Fibroblast of skin of left biceps (primary cell): ENCODE results near the gene PCGF1.
A peak's percentile ranks its signal among the peaks of the same experiment; 100 is the strongest.
"Not testable (repeated sequence)": the region's sequence is repeated elsewhere in the genome, so short reads cannot be mapped to it uniquely, and the experiment has no call there.

Source experiments
- DNase-seq, 2 experiments: peaks; one replicate each; pipeline ENCODE4 v3.0.0-alpha.2; 2013; ENCODE audit warnings: low read depth in 2 of 2

Gene PCGF1

DNA sequence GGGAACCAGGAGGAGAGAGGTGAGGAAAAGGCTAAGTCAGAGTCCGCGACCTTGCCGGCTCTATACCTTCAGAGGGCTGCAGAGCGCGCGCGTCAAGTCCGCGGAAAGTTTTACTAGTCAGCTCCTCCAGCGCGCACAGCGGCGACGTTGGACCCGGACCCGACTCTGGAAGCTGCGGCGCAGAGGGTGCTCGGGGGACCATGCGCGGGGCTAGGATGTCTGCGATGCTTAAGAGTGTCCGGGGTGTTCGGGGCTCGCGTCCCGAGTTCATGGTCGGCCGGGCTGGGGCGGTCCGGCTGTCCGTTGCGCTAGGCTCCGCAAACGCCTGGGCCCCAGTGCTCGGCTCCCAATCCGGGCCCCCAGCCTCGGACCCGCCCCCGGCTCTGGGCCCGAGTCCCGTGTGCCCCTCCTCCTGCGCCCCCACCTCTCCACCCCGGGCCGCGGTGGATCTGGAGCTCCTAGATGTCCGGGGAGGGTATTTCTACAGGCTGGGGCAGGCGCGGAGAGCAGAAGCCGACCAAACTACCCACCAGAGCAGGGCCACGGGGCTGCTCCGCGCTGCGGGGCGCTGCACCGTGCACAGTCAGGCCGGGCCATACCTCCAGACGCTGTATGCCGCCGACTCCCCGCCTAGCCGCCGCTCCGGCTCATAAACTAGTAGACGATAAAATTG is 8.1 kb downstream of the PCGF1 start, which contains the start of gene LBX2:
Gene LBX2 (minus strand): TSS at position 337 of the 673 bp plus-strand sequence. CDS start 66 bp downstream, at position 271.
- DNase-seq, result no peak

DNA sequence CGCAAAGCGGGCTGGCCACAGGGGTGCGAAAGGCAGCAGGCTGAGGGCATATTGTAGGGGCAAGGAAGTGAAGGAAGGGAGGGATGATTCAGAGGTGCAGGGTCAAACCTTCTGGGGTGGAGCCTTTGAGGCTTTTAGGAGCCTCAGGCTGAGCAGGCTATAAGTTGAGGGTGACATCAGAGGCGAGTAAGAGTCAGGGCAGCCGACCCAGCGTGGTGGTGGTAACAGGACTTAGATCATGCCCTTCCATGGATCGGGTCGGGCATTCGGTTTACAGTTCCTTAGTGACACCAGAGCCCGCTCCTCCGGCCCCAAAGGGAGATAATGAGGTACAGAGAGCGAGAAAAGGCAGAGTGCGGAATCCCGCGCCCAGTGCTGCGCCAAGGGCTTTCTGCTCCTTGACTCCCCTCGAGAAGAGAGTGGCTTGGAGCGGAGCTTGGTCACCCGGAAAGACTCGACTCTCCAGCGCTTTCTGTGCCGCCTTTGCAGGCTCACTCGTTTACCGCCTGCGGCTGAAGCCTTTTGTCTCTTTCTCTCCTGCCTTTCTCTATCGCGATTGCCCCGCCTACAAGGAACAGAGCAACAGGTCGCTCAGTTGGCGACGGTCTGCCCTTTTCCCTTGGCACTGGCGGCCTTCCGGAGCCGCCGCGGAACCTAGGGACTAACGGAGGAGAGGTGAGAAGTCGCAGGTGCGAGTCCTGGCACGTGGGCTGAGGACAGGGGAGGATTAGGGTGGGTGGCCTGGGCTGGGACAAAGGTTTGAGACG is 8.8 kb downstream of the PCGF1 start:
- no peak for DNase-seq

DNA sequence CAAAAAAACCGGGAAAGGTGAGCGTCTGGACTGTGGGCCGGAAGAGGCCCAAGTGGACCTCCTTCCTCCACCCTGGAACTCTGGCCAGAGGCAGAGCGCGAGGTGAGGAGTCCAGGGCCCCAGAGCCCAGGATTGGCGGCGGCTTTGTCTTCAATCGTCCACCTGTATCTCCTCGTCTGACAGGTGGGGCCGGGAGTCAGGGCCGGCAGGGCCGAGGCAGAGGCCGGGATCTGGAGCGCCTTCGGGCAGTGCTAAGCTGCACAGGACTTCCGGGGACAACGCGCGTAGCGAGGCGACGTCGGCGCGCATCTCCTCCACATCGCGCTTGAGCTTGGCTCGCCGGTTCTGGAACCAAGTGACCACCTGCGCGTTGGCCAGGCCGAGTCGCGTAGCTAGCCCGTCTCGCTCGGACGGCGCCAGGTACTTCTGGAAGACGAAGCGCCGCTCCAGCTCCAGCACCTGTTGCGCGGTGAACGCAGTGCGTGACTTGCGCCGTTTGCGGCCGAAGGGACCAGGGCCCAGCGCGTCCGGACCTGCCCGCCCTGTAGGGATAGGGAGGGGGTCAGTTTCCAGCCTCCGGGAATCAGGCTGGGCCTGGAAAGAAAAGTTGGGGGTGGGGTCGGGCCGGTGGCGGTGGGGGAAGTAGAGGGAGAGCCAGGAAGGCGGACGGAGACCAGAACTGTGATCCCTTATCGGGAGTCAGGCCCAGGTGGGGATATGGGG is 9.6 kb downstream of the PCGF1 start:
- DNase-seq, result no peak

DNA sequence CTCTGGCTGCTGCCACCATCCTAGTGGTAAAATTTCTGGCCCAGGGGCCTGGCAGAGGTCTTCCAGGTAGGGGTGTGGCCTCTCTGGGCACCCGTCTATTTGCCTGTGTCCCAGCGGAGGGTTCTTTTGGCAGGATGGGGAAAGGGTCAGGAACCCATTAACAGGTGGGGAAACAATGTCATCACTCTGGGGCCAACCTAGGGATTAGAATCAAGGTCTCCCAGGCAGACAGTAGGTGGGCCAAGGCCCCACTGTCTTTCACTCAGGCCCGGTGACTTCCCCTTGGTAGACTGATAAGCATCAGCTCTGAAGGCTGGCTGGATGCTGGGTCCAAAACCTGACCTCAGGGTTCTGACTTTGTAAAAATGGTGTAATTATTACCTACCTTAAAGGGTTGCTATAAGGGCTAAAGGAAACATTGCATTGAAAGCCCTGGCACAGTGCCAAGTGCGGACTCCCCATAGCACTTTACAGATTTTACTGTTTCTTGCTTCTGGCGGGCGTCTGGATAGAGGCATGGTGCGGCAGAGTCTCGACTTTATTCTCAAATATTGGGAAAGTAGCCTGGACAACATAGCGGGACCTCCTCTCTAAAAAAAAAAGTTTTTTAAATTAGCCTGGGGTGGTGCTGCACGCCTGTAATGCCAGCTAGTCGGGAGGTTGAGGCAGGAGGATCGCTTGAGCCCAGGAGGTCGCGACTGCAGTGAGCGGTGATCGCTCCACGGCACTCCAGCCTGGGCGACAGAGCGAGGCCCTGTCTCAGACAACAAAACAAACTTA is 10.3 kb downstream of the PCGF1 start:
- no peak for DNase-seq

DNA sequence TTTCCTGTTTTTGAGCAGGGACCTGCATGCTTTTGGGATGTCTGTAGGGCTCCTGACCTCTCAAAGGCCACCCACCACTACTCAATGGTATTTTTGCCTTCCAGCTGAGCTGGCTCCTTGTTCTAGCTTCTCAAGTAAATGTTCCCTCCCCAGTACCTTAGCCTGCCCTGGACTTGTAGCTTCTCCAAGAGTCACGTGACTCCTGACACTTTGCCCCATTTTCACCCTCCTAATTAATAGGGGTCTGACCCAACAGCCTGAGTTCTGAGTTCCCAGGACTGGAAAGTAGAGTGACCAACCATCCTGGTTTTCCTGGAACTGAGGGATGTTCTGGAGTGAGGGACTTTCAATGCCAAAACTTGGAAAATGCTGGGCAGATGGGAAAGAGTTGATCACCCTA is 12.1 kb downstream of the PCGF1 start:
- no peak for DNase-seq

DNA sequence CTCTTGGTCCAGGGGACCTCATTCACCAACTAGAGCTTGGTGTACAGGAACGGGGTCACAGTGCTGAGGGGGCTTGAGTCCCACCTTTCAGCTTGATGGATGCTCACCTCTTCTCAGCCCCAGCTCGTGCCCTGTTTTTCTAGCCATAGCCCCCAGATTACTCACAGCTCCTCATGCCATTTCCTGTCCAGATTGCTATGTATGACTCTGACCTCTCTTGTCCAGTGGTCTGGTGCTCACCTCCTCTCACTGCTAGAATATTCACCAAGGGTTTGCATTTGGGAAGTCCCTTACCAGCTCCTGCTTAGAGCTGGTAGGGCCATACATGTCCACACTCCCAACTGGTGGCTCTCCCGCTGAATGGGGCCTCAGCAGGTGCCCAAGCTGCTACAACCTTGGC is 13.9 kb downstream of the PCGF1 start:
- DNase-seq, result no peak

DNA sequence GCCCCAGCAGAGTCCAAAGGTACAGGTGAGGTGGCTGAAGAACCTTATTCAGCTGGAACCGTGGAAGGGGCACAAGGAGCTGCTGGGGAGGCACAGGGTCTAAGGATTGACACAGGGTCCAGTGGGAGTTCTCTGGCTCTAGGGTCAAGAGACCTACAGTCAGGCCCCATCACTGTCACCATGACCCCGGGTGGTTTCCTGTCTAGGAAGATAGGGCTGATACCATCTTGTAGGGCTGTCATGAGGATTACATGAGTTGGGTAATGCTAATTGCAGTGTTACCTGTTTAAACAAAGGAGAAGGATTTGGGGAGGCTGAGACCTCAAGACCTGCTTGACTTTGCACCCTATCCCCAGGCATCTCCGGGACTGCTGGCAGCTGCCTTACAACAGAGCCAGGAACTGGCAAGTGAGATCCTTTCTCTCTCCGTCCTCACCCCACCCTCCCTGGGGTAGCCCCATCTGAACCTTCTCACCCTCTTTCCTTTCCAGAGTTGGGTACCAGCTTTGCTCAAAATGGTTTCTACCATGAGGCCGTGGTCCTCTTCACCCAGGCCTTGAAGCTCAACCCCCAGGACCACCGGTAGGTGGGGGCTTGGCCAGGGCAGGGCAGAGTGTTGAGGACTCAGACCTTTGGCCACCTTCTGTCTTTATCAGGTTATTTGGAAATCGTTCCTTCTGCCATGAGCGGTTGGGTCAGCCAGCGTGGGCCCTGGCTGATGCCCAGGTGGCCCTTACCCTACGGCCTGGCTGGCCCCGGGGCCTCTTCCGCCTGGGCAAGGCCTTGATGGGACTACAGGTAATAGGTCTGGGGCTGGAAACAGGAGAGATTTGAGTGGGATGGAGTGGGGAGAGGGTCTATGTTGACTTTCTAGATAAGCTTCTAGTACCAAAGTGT is 15.6 kb downstream of the PCGF1 start:
- no peak for DNase-seq

DNA sequence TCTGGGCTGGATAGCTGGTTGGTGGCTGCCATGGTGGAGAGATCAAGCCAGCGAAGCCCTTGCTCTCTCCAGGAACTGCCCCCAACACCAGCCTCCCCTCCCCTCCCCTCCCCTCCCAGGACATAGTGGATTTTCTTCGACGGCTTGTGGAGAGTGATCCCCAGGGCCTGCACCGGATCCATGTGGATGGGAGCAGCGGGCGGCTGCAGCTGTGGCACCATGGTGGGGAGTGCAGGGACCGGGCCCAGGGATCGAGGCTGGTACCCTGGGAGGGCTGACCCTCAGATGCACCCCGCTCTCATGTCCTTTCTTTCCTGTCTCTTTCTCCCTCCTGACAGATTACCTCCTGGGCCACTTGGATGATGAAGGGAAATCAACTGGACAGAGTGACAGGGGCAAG is 17.6 kb downstream of the PCGF1 start:
- DNase-seq, result no peak

DNA sequence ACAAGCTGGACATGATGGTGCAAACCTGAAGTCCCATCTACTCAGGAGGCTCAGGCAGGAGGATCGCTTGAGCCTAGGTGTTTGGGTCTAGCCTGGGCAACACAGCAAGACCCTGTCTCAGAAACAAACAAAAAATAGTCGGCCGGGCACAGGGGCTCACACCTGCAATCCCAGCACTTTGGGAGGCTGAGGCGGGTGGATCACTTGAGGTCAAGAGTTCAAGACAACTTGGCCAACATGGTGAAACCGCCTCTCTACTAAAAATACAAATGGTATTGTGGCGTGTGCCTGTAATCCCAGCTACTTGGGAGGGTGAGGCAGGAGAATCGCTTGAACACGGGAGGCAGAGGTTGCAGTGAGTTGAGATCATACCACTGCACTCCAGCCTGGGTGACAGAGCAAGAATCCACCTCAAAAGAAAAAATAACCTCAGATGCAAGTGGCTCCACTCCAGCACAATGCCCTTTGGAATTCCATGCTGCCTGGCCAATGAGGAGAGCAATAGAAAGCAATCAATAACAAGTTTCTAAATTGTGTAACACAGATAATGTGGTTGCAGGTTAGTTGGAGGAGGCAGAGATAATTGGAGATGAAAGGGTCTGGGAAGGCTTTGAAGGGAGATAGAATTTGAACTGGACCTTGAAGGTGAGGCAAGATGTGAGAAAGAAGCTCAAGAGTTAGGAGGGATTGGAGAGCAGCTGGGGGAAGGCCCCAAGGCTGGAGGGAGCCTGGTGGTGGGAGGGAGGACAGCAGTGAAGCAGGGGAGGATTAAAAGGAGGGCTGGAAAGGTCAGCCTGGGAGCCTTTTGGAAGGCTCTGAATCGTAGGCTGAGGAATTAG is 18.6 kb downstream of the PCGF1 start:
- DNase-seq, result no peak

DNA sequence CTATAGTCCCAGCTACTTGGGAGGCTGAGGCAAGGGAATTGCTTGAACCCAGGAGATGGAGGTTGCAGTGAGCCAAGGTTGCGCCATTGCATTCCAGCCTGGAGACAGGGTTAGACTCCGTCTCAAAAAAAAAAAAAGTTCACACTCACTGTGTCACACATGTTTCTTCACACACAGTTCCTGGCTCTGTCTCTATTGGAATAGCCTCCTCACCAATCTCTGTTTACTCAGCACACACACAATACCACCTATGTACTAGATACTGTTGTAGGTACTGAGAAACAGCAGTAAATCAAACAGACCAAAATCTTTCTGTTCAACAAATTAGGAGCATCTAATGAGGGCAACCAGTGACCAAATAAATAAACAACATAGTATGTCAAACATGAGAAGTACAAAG is 21.4 kb downstream of the PCGF1 start:
- no peak for DNase-seq

DNA sequence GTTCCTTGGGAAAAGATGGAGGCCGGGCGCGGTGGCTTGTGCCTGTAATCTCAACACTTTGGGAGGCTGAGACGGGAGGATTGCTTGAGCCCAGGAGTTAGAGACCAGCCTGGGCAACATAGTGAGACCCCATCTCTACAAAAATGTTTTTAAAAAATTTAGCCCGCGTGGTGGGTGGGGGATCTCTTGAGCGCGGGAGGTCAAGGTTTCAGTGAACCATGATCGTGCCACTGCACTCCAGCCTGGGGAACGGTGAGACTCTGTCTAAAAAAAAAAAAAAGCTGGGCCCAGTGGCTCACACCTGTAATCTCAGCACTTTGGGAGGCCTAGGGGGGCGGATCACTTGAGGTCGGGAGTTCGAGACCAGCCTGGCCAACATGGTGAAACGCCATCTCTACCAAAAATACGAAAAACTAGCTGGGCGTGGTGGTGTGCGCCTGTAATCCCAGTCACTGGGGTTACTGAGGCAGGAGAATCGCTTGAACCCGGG is 23.8 kb downstream of the PCGF1 start:
- DNase-seq, result not testable (repeated sequence)

DNA sequence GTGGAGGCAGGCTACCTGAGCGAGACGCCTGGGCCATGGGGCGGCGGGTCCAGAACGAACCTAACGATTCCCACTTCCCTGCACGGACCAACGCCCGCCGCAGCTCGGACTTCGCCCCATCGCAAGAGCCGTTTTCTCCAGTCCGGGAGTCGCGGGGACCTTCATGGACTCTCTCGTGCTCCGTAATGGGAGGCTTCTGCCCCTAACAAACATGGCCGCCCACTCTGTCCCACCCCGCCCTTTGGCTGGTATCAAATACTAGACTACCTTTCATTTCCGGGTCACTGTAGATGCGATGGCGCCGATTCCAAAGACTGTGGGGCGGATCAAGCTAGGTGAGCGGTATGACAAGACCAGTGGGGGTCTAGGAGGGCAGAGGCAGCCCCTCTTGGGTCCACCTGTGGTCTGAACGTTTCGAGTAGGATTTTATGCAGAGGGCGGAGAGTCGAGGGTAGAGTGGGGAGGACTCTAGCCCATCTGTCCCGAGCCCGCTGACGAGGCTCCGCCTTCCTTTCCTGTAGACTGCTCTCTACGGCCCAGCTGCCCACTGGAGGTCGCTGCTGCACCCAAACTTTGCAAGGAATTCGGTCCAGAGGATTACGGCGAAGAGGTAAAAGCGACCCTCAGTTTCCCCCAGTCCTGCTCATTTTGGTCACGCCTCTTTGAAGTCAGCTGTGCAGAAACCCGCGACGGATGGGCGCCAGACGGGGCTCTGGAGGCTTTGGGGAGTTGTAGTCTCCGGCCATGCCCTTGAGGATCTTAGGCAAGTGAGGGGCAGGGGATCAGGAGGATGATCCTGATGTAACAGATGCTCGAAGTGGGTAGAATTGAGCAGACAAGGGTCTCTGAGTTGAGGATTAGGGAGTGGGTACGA is 24.5 kb downstream of the PCGF1 start, which contains the start of the genes CCDC142 and TTC31:
Gene CCDC142 (minus strand): TSS at position 198 of the 874 bp plus-strand sequence. CDS start 161 bp downstream, at position 37.
Gene TTC31 (plus strand): TSS at position 281 of the 874 bp plus-strand sequence. CDS start 15 bp downstream, at position 296.
- peak; percentile 80 to 84 for DNase-seq

DNA sequence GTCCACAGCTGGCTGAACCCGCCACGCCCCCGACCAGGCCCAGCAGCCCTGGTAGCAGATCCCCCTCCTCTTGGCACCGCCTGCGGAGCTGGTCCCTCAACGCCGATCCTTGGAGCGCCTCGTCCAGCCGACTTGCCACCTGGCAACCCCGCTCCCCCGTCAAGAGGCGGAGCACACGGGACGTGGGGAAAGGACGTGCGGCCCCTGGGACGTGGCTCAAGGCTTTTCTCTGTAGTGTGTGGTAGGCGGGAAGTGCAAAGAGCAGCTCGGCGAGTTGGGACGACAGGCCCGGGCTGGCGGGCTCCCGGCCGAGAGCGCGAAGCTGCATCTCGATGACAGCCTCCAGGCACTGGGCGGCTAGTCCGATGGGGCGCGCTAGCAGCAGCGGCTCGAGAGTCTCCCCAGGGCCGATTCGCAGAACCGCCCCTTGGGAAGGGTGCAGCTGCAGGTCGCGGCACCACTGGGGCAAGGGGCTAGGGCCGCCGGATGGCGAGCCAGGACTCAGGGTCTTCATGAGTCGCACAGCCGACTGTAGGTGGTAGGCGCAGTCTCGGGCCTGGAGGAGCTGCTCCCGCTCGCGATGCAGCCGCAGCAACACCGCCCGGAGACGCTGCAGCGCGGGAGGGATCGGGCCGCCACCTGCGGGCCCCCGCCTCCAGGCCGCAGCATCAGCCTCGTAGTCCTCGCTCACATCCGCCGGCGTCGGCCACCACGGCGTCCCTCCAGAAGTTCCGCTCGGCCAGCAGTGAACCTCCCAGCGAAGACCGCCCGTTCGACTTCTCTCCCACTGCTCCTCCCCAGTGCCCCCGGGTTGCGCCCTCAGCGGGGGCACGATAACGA is 25.3 kb downstream of the PCGF1 start:
- DNase-seq, result no peak

DNA sequence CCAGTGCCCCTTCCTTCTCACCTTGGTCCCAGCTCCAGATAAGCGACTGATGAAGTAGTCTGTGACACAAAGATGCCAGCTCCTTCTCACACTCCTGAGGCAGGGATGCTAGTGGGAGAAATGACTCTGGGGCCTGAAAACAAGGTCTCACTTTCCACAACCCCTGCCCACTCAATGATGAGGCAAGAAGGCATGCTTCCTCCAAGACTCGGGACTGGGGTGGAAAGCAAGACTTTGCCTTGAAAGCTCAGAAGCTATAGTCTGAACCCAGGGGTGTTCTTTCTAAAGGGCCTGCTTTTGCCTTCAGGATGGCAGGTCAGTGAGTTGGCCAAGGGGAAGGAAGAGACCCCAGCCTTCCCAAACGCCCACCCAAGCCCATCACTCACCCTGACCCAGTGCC is 26.1 kb downstream of the PCGF1 start:
- no peak for DNase-seq

DNA sequence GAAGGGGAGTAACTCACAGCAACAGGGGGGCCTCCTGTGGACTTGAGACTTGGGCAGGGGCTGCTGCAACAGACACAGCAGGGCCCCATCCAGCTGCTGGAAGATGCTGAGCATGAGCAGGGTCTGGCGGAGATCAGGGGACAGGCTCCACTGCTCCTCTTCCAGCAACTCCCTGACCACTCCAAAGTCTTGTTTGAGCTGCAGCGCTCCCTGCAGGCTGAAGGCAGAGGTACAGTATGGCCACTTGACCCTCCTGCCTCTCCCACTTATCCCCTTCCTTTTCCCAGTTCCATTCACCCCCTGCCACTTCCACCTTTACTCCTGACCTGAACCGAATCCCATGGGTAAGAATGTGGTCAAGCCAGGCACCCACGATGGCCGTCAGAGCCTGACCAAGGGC is 32.6 kb downstream of the PCGF1 start:
- DNase-seq, result no peak

DNA sequence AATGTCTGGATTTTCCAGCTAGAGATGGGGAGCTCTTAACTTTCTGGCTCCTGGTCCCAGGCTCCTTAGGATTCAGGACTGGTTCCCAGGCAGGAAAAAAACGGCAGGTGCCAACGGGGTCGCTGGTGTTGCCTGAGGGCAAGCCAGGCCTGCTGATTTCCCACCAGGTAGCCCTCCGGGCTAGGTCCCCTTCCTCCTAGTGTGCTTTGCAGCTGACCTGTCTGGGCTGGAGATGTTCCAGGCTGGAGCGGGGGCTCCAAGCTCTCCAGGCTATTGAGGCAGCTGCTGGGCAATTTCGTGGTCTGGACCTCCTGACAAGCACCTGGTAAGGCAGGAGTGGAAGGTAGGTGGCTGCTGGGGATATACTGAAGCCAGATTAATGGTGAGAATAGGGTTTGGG is 33.0 kb downstream of the PCGF1 start:
- DNase-seq, result no peak

DNA sequence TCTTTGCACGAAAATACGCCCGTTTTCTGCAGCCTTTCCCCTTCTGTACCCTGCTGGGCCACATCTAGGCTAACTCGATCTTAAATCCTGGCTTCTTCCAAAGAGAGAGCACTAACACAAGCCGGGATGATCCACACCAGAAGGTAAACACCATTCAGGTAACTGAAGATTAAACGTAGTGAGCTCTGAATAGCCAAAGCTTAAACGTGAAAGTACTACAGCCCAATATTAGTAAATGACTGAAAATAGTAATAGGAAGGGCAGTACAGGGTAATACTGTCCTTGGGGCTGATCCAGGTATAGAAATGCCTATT is 34.6 kb downstream of the PCGF1 start:
- no peak for DNase-seq
